ENCODE data around the gene TSPEAR.

TSPEAR gene

GRCh38 chr21:44732263-44732662 is 20.9 kb upstream of the TSPEAR start:
- peaks cover 63% of the 10 kb centered on the region for H3K4me1 ChIP-seq
- H3K9me3 ChIP-seq, result no peaks in the 10 kb centered on the region
- H4K20me1 ChIP-seq, result no peaks in the 10 kb centered on the region
- H3K4me2 ChIP-seq, result peak overlapping the region; percentile 88
- no peak overlapping the region for H3K27ac ChIP-seq
- H3K27me3 ChIP-seq, result no peaks in the 10 kb centered on the region
- no peaks in the 10 kb centered on the region for H3K36me3 ChIP-seq
- H3K9ac ChIP-seq, result no peak overlapping the region
- H3K4me3 ChIP-seq, result no peak overlapping the region
- TF ChIP-seq Cebpa-rat (IDR thresholded peaks at IDR 0.05), result no peak

- TF ChIP-seq Cebpa-rat (IDR thresholded peaks at IDR 0.05), result no peak
- Histone ChIP-seq H3K4me2 (peak overlapping the region; percentile 9; the same call in 1 of the 2 replicates), H3K9me3 (no peaks in the 10 kb centered on the region), H3K36me3 (no peaks in the 10 kb centered on the region), H3K4me1 (peaks cover 54% of the 10 kb centered on the region), H4K20me1 (no peaks in the 10 kb centered on the region), H3K4me3 (no peak overlapping the region), H3K9ac (no peak overlapping the region), H3K27me3 (no peaks in the 10 kb centered on the region), H3K27ac (0 out of 2 replicates have a peak overlapping the region, but pooled peaks have one; percentile 11)
Observed at GRCh38 chr21:44730951-44731579, 19.7 kb upstream of the TSPEAR start.

DNA sequence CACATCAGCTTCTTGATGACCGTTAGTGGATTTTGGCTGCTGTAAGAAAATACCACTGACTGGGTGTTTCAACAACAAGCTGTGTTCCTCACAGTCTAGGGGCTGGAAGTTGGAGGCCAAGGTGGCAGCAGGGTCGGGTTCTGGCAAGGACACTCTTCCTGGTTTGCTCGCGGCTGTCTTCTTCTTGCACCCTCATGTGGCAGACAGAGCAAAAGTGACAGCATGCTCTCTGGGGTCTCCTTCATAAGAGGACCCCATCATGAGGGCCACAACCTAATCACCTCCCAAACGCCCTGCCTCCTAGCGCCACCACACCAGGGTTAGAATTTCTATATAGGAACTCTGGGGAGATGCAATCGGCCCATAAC is 18.6 kb upstream of the TSPEAR start:
- Histone ChIP-seq H3K4me3 (no peak overlapping the region), H3K9ac (no peak overlapping the region), H3K4me2 (no peak overlapping the region), H3K9me3 (no peaks in the 10 kb centered on the region), H3K36me3 (no peaks in the 10 kb centered on the region), H3K4me1 (peaks cover 49% of the 10 kb centered on the region), H3K27me3 (0 out of 2 replicates have a peak, but pooled peaks cover under 1% of the 10 kb centered on the region), H3K27ac (no peak overlapping the region), H4K20me1 (no peaks in the 10 kb centered on the region)
- no peak for TF ChIP-seq Cebpa-rat (IDR thresholded peaks at IDR 0.05)

- no peaks in the 10 kb centered on the region for H3K9me3 ChIP-seq
Observed at GRCh38 chr21:44729336-44730027, 18.1 kb upstream of the TSPEAR start.

DNA sequence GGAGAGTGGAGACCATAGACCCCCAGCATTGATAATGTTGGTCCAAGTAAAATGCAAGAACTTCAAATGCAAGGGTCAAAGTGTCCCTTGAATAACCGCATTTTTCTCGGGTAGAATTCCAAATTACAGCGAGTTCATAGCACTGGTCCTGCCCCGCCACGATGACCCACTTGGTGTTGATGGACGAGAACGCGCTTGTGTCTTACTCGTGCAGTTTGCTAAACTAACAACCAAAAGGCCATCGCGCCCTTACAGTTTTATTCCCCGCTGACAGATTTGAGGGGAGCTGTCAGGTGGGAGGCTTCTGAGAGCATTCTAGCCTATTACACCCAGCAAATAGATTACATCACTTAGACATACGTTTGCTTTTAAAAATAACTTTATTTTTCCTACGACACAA is 17.3 kb upstream of the TSPEAR start:
- Histone ChIP-seq H4K20me1 (no peaks in the 10 kb centered on the region), H3K4me2 (no peak overlapping the region), H3K27me3 (peaks cover 4% of the 10 kb centered on the region; the same call in 1 of the 2 replicates), H3K4me1 (peaks cover 49% of the 10 kb centered on the region), H3K4me3 (no peak overlapping the region), H3K9me3 (no peaks in the 10 kb centered on the region), H3K9ac (no peak overlapping the region), H3K36me3 (no peaks in the 10 kb centered on the region), H3K27ac (no peak overlapping the region)
- no peak for TF ChIP-seq Cebpa-rat (IDR thresholded peaks at IDR 0.05)

More at GRCh38 chr21:44729336-44730027, 18.1 kb upstream of the TSPEAR start:
- H3K27ac ChIP-seq, result no peak overlapping the region
- no peak overlapping the region for H3K4me3 ChIP-seq
- H3K27me3 ChIP-seq, result peaks cover 4% of the 10 kb centered on the region; the same call in 1 of the 2 replicates
- no peaks in the 10 kb centered on the region for H4K20me1 ChIP-seq
- H3K36me3 ChIP-seq, result no peaks in the 10 kb centered on the region
- H3K9ac ChIP-seq, result no peak overlapping the region
- TF ChIP-seq Cebpa-rat (IDR thresholded peaks at IDR 0.05), result no peak
- H3K4me1 ChIP-seq, result peaks cover 49% of the 10 kb centered on the region
- no peak overlapping the region for H3K4me2 ChIP-seq

DNA sequence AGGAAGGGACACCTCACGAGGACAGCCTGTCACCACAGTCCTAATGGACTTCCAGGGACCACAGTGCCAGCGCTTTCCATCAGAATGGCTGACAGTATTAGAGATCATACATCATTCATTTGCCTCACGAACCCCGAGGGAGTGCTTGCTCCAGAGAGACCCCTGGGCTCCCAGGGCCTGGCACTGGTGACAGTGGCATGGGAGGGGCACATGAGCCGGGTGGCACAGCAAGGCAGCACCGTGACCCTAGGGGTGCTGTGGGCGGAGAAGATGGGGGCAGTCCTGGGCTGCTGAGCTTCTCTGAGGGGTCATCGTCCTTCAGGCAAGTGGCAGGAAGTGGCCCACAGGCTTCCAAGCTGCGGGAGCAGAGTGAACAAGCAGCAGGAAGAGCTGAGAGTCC is 16.4 kb upstream of the TSPEAR start:
- H3K27me3 ChIP-seq, result peaks cover 4% of the 10 kb centered on the region; the same call in 1 of the 2 replicates

GRCh38 chr21:44727321-44727720 is 15.9 kb upstream of the TSPEAR start:
- H3K4me1 ChIP-seq, result peaks cover 49% of the 10 kb centered on the region
- H3K9me3 ChIP-seq, result no peaks in the 10 kb centered on the region
- no peak overlapping the region for H3K9ac ChIP-seq
- no peak overlapping the region for H3K4me3 ChIP-seq
- TF ChIP-seq Cebpa-rat (IDR thresholded peaks at IDR 0.05), result no peak
- H3K27ac ChIP-seq, result no peak overlapping the region
- H3K27me3 ChIP-seq, result peaks cover 4% of the 10 kb centered on the region; the same call in 1 of the 2 replicates
- H3K36me3 ChIP-seq, result no peaks in the 10 kb centered on the region
- no peak overlapping the region for H3K4me2 ChIP-seq
- H4K20me1 ChIP-seq, result no peaks in the 10 kb centered on the region

More for the DNA sequence above, 16.4 kb upstream of the TSPEAR start:
- Histone ChIP-seq H3K9ac (no peak overlapping the region), H3K36me3 (no peaks in the 10 kb centered on the region), H3K27ac (no peak overlapping the region), H3K9me3 (no peaks in the 10 kb centered on the region), H3K4me3 (no peak overlapping the region), H3K4me2 (no peak overlapping the region), H4K20me1 (no peaks in the 10 kb centered on the region), H3K4me1 (peaks cover 49% of the 10 kb centered on the region)
- TF ChIP-seq Cebpa-rat (IDR thresholded peaks at IDR 0.05), result no peak

DNA sequence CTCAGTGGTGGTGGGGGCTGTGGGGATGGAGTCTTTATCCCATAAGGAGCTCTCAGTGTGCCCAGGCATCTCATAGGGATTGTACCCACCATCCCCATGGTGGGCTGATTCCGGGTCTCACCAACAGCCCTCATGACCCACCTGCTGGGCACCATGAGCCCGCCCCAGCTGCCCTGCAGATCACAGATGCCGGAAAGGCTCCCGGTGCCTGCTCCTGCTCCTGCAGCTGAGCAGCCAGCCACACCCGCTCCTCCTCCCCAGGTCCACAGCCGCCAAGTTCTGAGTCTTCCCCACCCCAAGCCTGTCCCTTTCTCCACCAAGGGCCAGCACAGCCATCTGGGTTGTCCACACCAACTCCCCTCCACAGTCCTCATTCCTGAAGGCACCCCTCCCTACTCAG is 15.5 kb upstream of the TSPEAR start:
- TF ChIP-seq Cebpa-rat (IDR thresholded peaks at IDR 0.05), result no peak
- no peak overlapping the region for H3K9ac ChIP-seq
- no peaks in the 10 kb centered on the region for H4K20me1 ChIP-seq
- no peaks in the 10 kb centered on the region for H3K36me3 ChIP-seq
- H3K4me3 ChIP-seq, result no peak overlapping the region
- peaks cover 4% of the 10 kb centered on the region; the same call in 1 of the 2 replicates for H3K27me3 ChIP-seq
- peaks cover 49% of the 10 kb centered on the region for H3K4me1 ChIP-seq
- no peaks in the 10 kb centered on the region for H3K9me3 ChIP-seq
- H3K4me2 ChIP-seq, result no peak overlapping the region
- H3K27ac ChIP-seq, result no peak overlapping the region

GRCh38 chr21:44724926-44725325 is 13.6 kb upstream of the TSPEAR start:
- H3K9ac ChIP-seq, result no peak overlapping the region
- H3K27ac ChIP-seq, result no peak overlapping the region
- H3K4me3 ChIP-seq, result no peak overlapping the region
- H3K9me3 ChIP-seq, result no peaks in the 10 kb centered on the region
- peak overlapping the region; percentile 97; the same call in 1 of the 2 replicates for H3K4me2 ChIP-seq
- H4K20me1 ChIP-seq, result no peaks in the 10 kb centered on the region
- peaks cover 38% of the 10 kb centered on the region for H3K4me1 ChIP-seq
- no peaks in the 10 kb centered on the region for H3K36me3 ChIP-seq
- peaks cover 4% of the 10 kb centered on the region; the same call in 1 of the 2 replicates for H3K27me3 ChIP-seq
- TF ChIP-seq Cebpa-rat (IDR thresholded peaks at IDR 0.05), result no peak

- peaks cover 4% of the 10 kb centered on the region; the same call in 1 of the 2 replicates for H3K27me3 ChIP-seq
- H3K4me1 ChIP-seq, result peaks cover 38% of the 10 kb centered on the region
- H3K9me3 ChIP-seq, result no peaks in the 10 kb centered on the region
- H3K36me3 ChIP-seq, result no peaks in the 10 kb centered on the region
- H3K27ac ChIP-seq, result peak overlapping the region; percentile 85; the same call in 1 of the 2 replicates
- peak overlapping the region; percentile 69; the same call in 1 of the 2 replicates for H3K9ac ChIP-seq
- H3K4me2 ChIP-seq, result peak overlapping the region; percentile 97
- H4K20me1 ChIP-seq, result no peaks in the 10 kb centered on the region
- no peak overlapping the region for H3K4me3 ChIP-seq
- no peak for TF ChIP-seq Cebpa-rat (IDR thresholded peaks at IDR 0.05)
Observed at GRCh38 chr21:44724196-44724595, 12.8 kb upstream of the TSPEAR start.

Measured in BLaER1 (cell line).